Uterus (tissue), 4 donors: ENCODE data around the gene ZNF22. TPM values are rescaled to one million over a fixed set of nuclear protein-coding genes. Genes with fewer than 3 reads are reported as not detected.

Experiments
- DNase-seq, 2 donors: peaks; one replicate each; pipeline ENCODE4 v3.0.0-alpha.2; 2019 to 2020
- H3K27ac ChIP-seq, 2 donors: fragments of 200-600 bp; sonication (generic); 1 replicate in 1 of 2; 2 replicates in 1 of 2; pipeline ENCODE4 v1.5.1; 2016 to 2018
- H3K27me3 ChIP-seq, 2 donors: fragments of 200-600 bp; sonication (generic); one replicate each; pipeline ENCODE4 v1.5.1; 2018 to 2019; ENCODE audit warnings: control low read depth in 1 of 2
- H3K36me3 ChIP-seq, 2 donors: fragments of 200-600 bp; sonication (generic); one replicate each; pipeline ENCODE4 v1.5.1; 2019; ENCODE audit warnings: control low read depth in 1 of 2
- H3K4me1 ChIP-seq, 2 donors: fragments of 200-600 bp; sonication (generic); one replicate each; pipeline ENCODE4 v1.5.1; 2018 to 2019; ENCODE audit warnings: control low read depth in 1 of 2
- H3K4me3 ChIP-seq, 2 donors: fragments of 200-600 bp; sonication (generic); 1 replicate in 1 of 2; 2 replicates in 1 of 2; pipeline ENCODE4 v1.5.1; 2018 to 2019; ENCODE audit warnings: mild to moderate bottlenecking in 1 of 2
- H3K9me3 ChIP-seq, 2 donors: fragments of 200-600 bp; sonication (generic); one replicate each; pipeline ENCODE4 v1.5.1; 2019; ENCODE audit warnings: control low read depth in 1 of 2
- CTCF ChIP-seq, 4 experiments: fragments of 200-600 bp in 2 of 4; fragments of 450-650 bp in 2 of 4; sonication (generic) in 2 of 4; IDR thresholded peaks; one replicate each; pipeline ENCODE4 v1.5.1; 2016 to 2019; ENCODE audit warnings: antibody characterized with exemption in 4 of 4, mild to moderate bottlenecking in 2 of 4, moderate library complexity in 1 of 4
- POLR2A ChIP-seq, 2 donors: fragments of 450-650 bp; IDR thresholded peaks; one replicate each; pipeline ENCODE4 v1.6.1; 2016; ENCODE audit warnings: antibody characterized with exemption in 2 of 2, mild to moderate bottlenecking in 1 of 2, moderate library complexity in 1 of 2
- intact Hi-C: fragments of 100-400 bp; cut with DNase I; formaldehyde crosslinking; loops from one replicate; pipeline ENCODE4 v1.15.1; 2023; ENCODE audit warnings: low total_unique reads
- total RNA-seq, 4 donors: library from RNA; depleted of rRNA in 3 of 4; stranded (reverse); fragments of >200 nt in 3 of 4; gene quantifications; one replicate each; pipeline versions ENCODE4 v1.1.0 to v1.2.4, GENCODE V29; 2014 to 2023
- donor health status: DM: yes; HTN: yes; CAD: no.

The ZNF22 gene
- total RNA-seq, 4 donors from 2014 or later, result 20.7 to 78.1 (median 34.6) TPM

- TF ChIP-seq CTCF (IDR thresholded peaks at IDR 0.05), result no peak
- peak in 1 of 2 donors; percentile 41 for TF ChIP-seq POLR2A (IDR thresholded peaks at IDR 0.05)
- H3K36me3 ChIP-seq, result no peaks in the 10 kb centered on the region
- H3K27ac ChIP-seq, result peak overlapping the region; percentile 89 to 100
- peak; percentile 56 to 66 for DNase-seq
- intact Hi-C loops, result no loop called here
- H3K4me3 ChIP-seq, result no peak overlapping the region
- no peaks in the 10 kb centered on the region for H3K27me3 ChIP-seq
- no peaks in the 10 kb centered on the region for H3K9me3 ChIP-seq
- peaks cover 5 to 14% of the 10 kb centered on the region in 2 donors for H3K4me1 ChIP-seq
Observed at GRCh38 chr10:44981172-44982113, 19.3 kb upstream of the ZNF22 start.

- intact Hi-C loops, result no loop called here
- no peaks in the 10 kb centered on the region for H3K36me3 ChIP-seq
- H3K4me1 ChIP-seq, result peaks cover 5 to 10% of the 10 kb centered on the region in 2 donors
- peak; percentile 37 to 57 for DNase-seq
- TF ChIP-seq CTCF (IDR thresholded peaks at IDR 0.05), result no peak
- TF ChIP-seq POLR2A (IDR thresholded peaks at IDR 0.05), result no peak
- H3K27me3 ChIP-seq, result no peaks in the 10 kb centered on the region
- H3K27ac ChIP-seq, result peak overlapping the region; percentile 89 to 100
- no peaks in the 10 kb centered on the region for H3K9me3 ChIP-seq
- H3K4me3 ChIP-seq, result no peak overlapping the region
Observed at GRCh38 chr10:44982114-44982460, 18.6 kb upstream of the ZNF22 start.

- Histone ChIP-seq H3K4me3 (no peak overlapping the region), H3K9me3 (no peaks in the 10 kb centered on the region), H3K27me3 (no peaks in the 10 kb centered on the region), H3K36me3 (no peaks in the 10 kb centered on the region), H3K4me1 (peaks cover 5 to 10% of the 10 kb centered on the region in 2 donors), H3K27ac (peak overlapping the region; percentile 22 to 100)
- TF ChIP-seq POLR2A (IDR thresholded peaks at IDR 0.05) (no peak), CTCF (IDR thresholded peaks at IDR 0.05) (no peak)
- intact Hi-C loops, result no loop called here
- peak; percentile 15 to 23 for DNase-seq
Observed at GRCh38 chr10:44982496-44982895, 18.2 kb upstream of the ZNF22 start.

GRCh38 chr10:44983066-44983894, 17.4 kb upstream of the ZNF22 start:
- Histone ChIP-seq H3K36me3 (no peaks in the 10 kb centered on the region), H3K9me3 (no peaks in the 10 kb centered on the region), H3K4me1 (peaks cover 5 to 10% of the 10 kb centered on the region in 2 donors), H3K27ac (no peak overlapping the region), H3K27me3 (no peaks in the 10 kb centered on the region), H3K4me3 (no peak overlapping the region)
- TF ChIP-seq POLR2A (IDR thresholded peaks at IDR 0.05), result no peak
- TF ChIP-seq CTCF (IDR thresholded peaks at IDR 0.05), result no peak
- peak in 1 of 2 donors; percentile 11 for DNase-seq
- intact Hi-C loops, result no loop called here
